ENCODE measurements around the gene AMOT.

GRCh38 chrX:112753116-112753515 is 87.5 kb downstream of the AMOT start:
- TF ChIP-seq, protein P1, sequence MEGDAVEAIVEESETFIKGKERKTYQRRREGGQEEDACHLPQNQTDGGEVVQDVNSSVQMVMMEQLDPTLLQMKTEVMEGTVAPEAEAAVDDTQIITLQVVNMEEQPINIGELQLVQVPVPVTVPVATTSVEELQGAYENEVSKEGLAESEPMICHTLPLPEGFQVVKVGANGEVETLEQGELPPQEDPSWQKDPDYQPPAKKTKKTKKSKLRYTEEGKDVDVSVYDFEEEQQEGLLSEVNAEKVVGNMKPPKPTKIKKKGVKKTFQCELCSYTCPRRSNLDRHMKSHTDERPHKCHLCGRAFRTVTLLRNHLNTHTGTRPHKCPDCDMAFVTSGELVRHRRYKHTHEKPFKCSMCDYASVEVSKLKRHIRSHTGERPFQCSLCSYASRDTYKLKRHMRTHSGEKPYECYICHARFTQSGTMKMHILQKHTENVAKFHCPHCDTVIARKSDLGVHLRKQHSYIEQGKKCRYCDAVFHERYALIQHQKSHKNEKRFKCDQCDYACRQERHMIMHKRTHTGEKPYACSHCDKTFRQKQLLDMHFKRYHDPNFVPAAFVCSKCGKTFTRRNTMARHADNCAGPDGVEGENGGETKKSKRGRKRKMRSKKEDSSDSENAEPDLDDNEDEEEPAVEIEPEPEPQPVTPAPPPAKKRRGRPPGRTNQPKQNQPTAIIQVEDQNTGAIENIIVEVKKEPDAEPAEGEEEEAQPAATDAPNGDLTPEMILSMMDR (conservative IDR thresholded peaks at IDR 0.05; ENCODE audit: low read depth, low read length): no peak
- TF ChIP-seq EZH2phosphoT487 (IDR thresholded peaks at IDR 0.05; ENCODE audit: borderline replicate concordance, low read length): no peak

All from PC-3 (cell line).